Measurements from ENCODE around the gene TASL. TPM values are rescaled to one million over a fixed set of nuclear protein-coding genes. Genes with fewer than 3 reads are reported as not detected.
"Not testable (repeated sequence)": the region's sequence is repeated elsewhere in the genome, so short reads cannot be mapped to it uniquely, and the experiment has no call there.

Gene TASL
- total and polyA plus RNA-seq, 12 donors = 0.12 to 2.6 (median 0.28) TPM; not detected in 2

DNA sequence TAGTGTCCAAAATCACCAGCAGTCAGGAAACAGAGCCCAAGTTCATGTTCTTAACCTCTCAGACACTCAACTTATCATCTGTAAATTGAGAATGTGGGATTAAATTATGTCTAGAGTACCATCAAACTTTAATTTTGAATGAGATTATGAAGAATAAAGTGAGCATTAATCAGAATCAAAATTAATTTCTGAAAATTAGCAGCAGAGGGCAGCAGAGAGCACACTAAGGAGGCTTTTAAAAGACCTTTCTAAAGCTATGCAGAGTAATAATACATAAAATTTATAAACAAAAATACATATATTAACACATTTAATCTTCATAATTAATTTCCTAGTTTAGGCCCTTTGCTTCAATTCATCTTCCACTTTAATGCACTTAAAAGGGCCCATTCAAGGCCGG lies 7.1 kb downstream of the TASL start:
- Histone ChIP-seq H3K27ac (no peak overlapping the region), H3K36me3 (no peaks in the 10 kb centered on the region), H3K4me3 (no peak overlapping the region), H3K9me3 (no peaks in the 10 kb centered on the region), H3K27me3 (peaks cover 0 to 3% (median 0%) of the 10 kb centered on the region in 7 donors), H3K4me1 (peaks cover 0 to 11% (median 0%) of the 10 kb centered on the region in 9 donors)
- WGBS, 2 donors = 65 to 88% methylated on average over 1 of the region's 1 CpG
- TF ChIP-seq CTCF (IDR thresholded peaks at IDR 0.05) = peak; percentile 28 to 70 (median 60)
- no peak for DNase-seq
- intact Hi-C loops (cut with DNase I) = loop anchor here in 7 of 10 donors (2.0 to 10.0 kb wide), 6 partner anchors 54 to 152 kb away; no protein-coding TSS in a partner anchor
- ATAC-seq = no peak

- H3K9me3 ChIP-seq = no peaks in the 10 kb centered on the region
- H3K36me3 ChIP-seq = no peaks in the 10 kb centered on the region
- ATAC-seq = no peak
- no peak for TF ChIP-seq CTCF (IDR thresholded peaks at IDR 0.05)
- H3K4me3 ChIP-seq = no peak overlapping the region
- peaks cover 0 to 6% (median 0%) of the 10 kb centered on the region in 7 donors for H3K27me3 ChIP-seq
- H3K4me1 ChIP-seq = peaks cover 0 to 10% (median 0%) of the 10 kb centered on the region in 9 donors
- intact Hi-C loops (cut with DNase I) = loop anchor here in 1 of 10 donors (10.0 kb wide), 1 partner anchor 147 kb away; no protein-coding TSS in a partner anchor
- H3K27ac ChIP-seq = no peak overlapping the region
- WGBS, 2 donors = 70 to 81% methylated on average over 3 to 4 of the region's 4 CpGs
- no peak for DNase-seq
Observed at GRCh38 chrX:30568136-30568535, 9.4 kb downstream of the TASL start.

- not testable (repeated sequence) for H3K4me1 ChIP-seq, H3K9me3 ChIP-seq, DNase-seq, H3K4me3 ChIP-seq, ATAC-seq, H3K36me3 ChIP-seq, H3K27ac ChIP-seq
- H3K27me3 ChIP-seq = peaks cover 0 to 11% (median 0%) of the 10 kb centered on the region in 7 donors
- intact Hi-C loops (cut with DNase I) = loop anchor here in 1 of 10 donors (10.0 kb wide), 1 partner anchor 152 kb away; no protein-coding TSS in a partner anchor
- 81 to 88% methylated on average over 5 of the region's 5 CpGs for WGBS, 2 donors
Observed at GRCh38 chrX:30563070-30563469, 14.5 kb downstream of the TASL start.

DNA sequence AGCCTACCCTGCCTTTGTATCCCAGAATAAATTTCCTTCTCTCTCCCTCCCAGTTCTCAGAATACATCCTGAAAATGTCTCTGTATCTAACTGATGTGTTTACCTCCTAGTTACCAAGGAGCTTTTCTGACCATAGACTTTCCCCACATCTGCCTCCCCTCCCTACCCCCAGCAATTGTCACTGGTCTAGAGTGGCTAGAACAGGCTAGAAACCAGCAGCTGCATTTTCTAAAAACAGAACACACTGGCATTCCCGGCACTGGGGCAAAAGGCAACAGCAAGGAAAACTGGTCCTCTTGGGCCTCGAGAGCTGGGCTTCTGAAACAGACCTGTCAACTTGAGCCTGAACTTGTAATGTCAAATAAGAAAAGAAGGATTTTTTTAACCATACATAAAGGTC lies 16.4 kb downstream of the TASL start:
- Histone ChIP-seq H3K36me3 (no peaks in the 10 kb centered on the region), H3K27me3 (peaks cover 0 to 21% (median 0%) of the 10 kb centered on the region in 7 donors), H3K4me3 (no peak overlapping the region), H3K4me1 (no peaks in the 10 kb centered on the region), H3K27ac (peak overlapping the region in 6 of 10 donors; percentile 21 to 64 (median 53)), H3K9me3 (no peaks in the 10 kb centered on the region)
- intact Hi-C loops (cut with DNase I) = loop anchor here in 1 of 10 donors (10.0 kb wide), 1 partner anchor 154 kb away; no protein-coding TSS in a partner anchor
- no peak for TF ChIP-seq CTCF (IDR thresholded peaks at IDR 0.05)
- DNase-seq (peak; percentile 16 to 36), ATAC-seq (peak; percentile 79 to 97 (median 88))
- 25 to 43% methylated on average over 2 of the region's 2 CpGs for WGBS, 2 donors

- H3K9me3 ChIP-seq = peaks cover 0 to 3% (median 0%) of the 10 kb centered on the region in 11 donors
- no peak overlapping the region for H3K4me3 ChIP-seq
- intact Hi-C loops (cut with DNase I) = no loop called here
- H3K36me3 ChIP-seq = no peaks in the 10 kb centered on the region
- no peak for DNase-seq
- H3K27me3 ChIP-seq = no peaks in the 10 kb centered on the region
- H3K27ac ChIP-seq = no peak overlapping the region
- no peak for ATAC-seq
- H3K4me1 ChIP-seq = no peaks in the 10 kb centered on the region
- WGBS, 2 donors = 93 to 94% methylated on average over 2 of the region's 2 CpGs
- TF ChIP-seq CTCF (IDR thresholded peaks at IDR 0.05) = no peak
Observed at GRCh38 chrX:30538271-30538670, 39.3 kb downstream of the TASL start.
